ENCODE data around the gene HIKESHI.

- TF ChIP-seq, protein P1, sequence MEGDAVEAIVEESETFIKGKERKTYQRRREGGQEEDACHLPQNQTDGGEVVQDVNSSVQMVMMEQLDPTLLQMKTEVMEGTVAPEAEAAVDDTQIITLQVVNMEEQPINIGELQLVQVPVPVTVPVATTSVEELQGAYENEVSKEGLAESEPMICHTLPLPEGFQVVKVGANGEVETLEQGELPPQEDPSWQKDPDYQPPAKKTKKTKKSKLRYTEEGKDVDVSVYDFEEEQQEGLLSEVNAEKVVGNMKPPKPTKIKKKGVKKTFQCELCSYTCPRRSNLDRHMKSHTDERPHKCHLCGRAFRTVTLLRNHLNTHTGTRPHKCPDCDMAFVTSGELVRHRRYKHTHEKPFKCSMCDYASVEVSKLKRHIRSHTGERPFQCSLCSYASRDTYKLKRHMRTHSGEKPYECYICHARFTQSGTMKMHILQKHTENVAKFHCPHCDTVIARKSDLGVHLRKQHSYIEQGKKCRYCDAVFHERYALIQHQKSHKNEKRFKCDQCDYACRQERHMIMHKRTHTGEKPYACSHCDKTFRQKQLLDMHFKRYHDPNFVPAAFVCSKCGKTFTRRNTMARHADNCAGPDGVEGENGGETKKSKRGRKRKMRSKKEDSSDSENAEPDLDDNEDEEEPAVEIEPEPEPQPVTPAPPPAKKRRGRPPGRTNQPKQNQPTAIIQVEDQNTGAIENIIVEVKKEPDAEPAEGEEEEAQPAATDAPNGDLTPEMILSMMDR (conservative IDR thresholded peaks at IDR 0.05) = no peak
- no peak for TF ChIP-seq ZFX (IDR thresholded peaks at IDR 0.05)
These were observed 35.2 kb downstream of the HIKESHI start for GRCh38 chr11:86337227-86337626.
